Erythroblast (primary cell): ENCODE results near the gene HELB.

Source experiments
- GATA1 ChIP-seq: IDR thresholded peaks from 2 replicates; pipeline ENCODE4 v1.6.1; 2011; ENCODE audit warnings: low read depth, mild to moderate bottlenecking, control low read depth, low read length, moderate library complexity
- POLR2A ChIP-seq: IDR thresholded peaks from 2 replicates; pipeline ENCODE4 v1.6.1; 2011; ENCODE audit warnings: mild to moderate bottlenecking, low read length

DNA sequence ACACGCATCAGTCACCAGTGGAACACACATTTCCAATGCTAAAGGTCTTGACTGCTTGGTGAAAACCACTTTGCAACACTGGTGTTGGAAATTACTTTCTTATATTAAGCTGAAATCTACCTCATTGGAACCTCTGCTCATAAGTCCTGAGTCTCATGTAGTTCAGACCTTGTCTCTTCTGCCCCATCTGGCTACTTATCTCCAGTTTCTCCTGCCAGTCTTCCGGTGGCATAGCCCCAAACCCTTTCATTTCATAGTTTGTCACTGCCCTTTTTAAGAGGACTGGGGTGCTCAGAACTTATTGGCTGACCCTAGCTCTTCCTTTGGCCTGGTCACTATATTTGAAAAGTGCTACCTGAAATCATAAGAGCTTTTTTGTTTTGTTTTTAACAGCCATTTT lies 43.7 kb downstream of the HELB start:
- TF ChIP-seq POLR2A (no peak), GATA1 (no peak)
